GM23338 (cell line): ENCODE results near the gene MAPK11. TPM values are rescaled to one million over a fixed set of nuclear protein-coding genes. Genes with fewer than 3 reads are reported as not detected.

Source experiments
- ATAC-seq: fragments of 200-7000 bp; cut with Tn5 transposase; 3 replicates; pipeline ENCODE4 v1.9.1; 2020
- DNase-seq: peaks from one replicate; pipeline ENCODE4 v3.0.0-alpha.2; 2015; ENCODE audit warnings: low spot score
- H2AFZ ChIP-seq: fragments of 200-600 bp; sonication (generic); 2 replicates; pipeline ENCODE4 v1.8.0; 2016; ENCODE audit warnings: antibody characterized with exemption, mild to moderate bottlenecking, moderate library complexity
- H3F3A ChIP-seq: fragments of 200-600 bp; sonication (generic); replicated peaks from 2 replicates; pipeline ENCODE4 v1.8.0; 2017; ENCODE audit warnings: antibody characterized with exemption, mixed run types, low read depth
- H3K27ac ChIP-seq: fragments of 200-600 bp; sonication (generic); 2 replicates; pipeline ENCODE4 v1.6.1; 2016; ENCODE audit warnings: low read depth
- H3K27me3 ChIP-seq: fragments of 200-600 bp; sonication (generic); 2 replicates; pipeline ENCODE4 v1.8.0; 2016; ENCODE audit warnings: mild to moderate bottlenecking, mixed run types, moderate library complexity; ENCODE audit not compliant: insufficient read depth
- H3K36me3 ChIP-seq: fragments of 200-600 bp; sonication (generic); 2 replicates; pipeline ENCODE4 v1.8.0; 2016; ENCODE audit warnings: mild to moderate bottlenecking; ENCODE audit not compliant: insufficient read depth
- H3K4me1 ChIP-seq: fragments of 200-600 bp; sonication (generic); 2 replicates; pipeline ENCODE4 v1.8.0; 2016; ENCODE audit warnings: mild to moderate bottlenecking, moderate library complexity; ENCODE audit not compliant: insufficient read depth
- H3K4me2 ChIP-seq: fragments of 200-600 bp; sonication (generic); 2 replicates; pipeline ENCODE4 v1.7.1; 2017; ENCODE audit warnings: mixed run types
- H3K4me3 ChIP-seq: fragments of 200-600 bp; sonication (generic); 2 replicates; pipeline ENCODE4 v1.6.1; 2016; ENCODE audit warnings: mixed run types
- H3K79me2 ChIP-seq: fragments of 200-600 bp; sonication (generic); replicated peaks from 2 replicates; pipeline ENCODE4 v1.8.0; 2017; ENCODE audit warnings: mild to moderate bottlenecking; ENCODE audit not compliant: insufficient read depth
- H3K9me2 ChIP-seq: fragments of 200-600 bp; sonication (generic); 2 replicates; pipeline ENCODE4 v1.8.0; 2017; ENCODE audit not compliant: insufficient read depth
- H4K20me1 ChIP-seq: fragments of 200-600 bp; sonication (generic); replicated peaks from 2 replicates; pipeline ENCODE4 v1.8.0; 2017; ENCODE audit warnings: mild to moderate bottlenecking; ENCODE audit not compliant: insufficient read depth
- H3K27ac Mint-ChIP-seq: 2 replicates; pipeline ENCODE4 v1.8.0; 2020; ENCODE audit warnings: inconsistent platforms, mild to moderate bottlenecking, moderate library complexity, mixed read lengths
- H3K27me3 Mint-ChIP-seq: 3 replicates; pipeline ENCODE4 v1.8.0; 2022; ENCODE audit warnings: low read depth, mild to moderate bottlenecking, moderate library complexity, mixed read lengths, inconsistent platforms; ENCODE audit not compliant: insufficient read depth, poor library complexity
- H3K36me3 Mint-ChIP-seq: 3 replicates; pipeline ENCODE4 v1.8.0; 2021; ENCODE audit warnings: low read depth, mild to moderate bottlenecking, inconsistent platforms, moderate library complexity, mixed read lengths
- H3K4me1 Mint-ChIP-seq: 3 replicates; pipeline ENCODE4 v1.8.0; 2020; ENCODE audit warnings: mild to moderate bottlenecking, inconsistent platforms, mixed read lengths
- H3K4me3 Mint-ChIP-seq: 3 replicates; pipeline ENCODE4 v1.8.0; 2021; ENCODE audit warnings: moderate library complexity, mild to moderate bottlenecking, inconsistent platforms, mixed read lengths
- H3K9me3 Mint-ChIP-seq: 3 replicates; pipeline ENCODE4 v1.8.0; 2020; ENCODE audit warnings: moderate library complexity, mild to moderate bottlenecking, inconsistent platforms, mixed read lengths
- CTCF ChIP-seq, 2 experiments: fragments of 200-600 bp in 1 of 2; sonication (generic) in 1 of 2; conservative IDR thresholded peaks; 2 replicates each; pipeline versions ENCODE4 v1.5.1 to v1.6.1; 2016 to 2017; ENCODE audit warnings: antibody characterized with exemption in 2 of 2, low read depth in 2 of 2, mild to moderate bottlenecking in 2 of 2, moderate library complexity in 1 of 2
- EZH2 ChIP-seq: fragments of 200-600 bp; sonication (generic); IDR thresholded peaks from one replicate; pipeline ENCODE4 v1.8.0; 2017; ENCODE audit warnings: antibody characterized with exemption, mild to moderate bottlenecking, low read depth; ENCODE audit not compliant: unreplicated experiment
- EZH2phosphoT487 ChIP-seq: fragments of 200-600 bp; sonication (generic); IDR thresholded peaks from one replicate; pipeline ENCODE4 v1.8.1; 2018; ENCODE audit warnings: antibody characterized with exemption; ENCODE audit not compliant: unreplicated experiment
- JUNB ChIP-seq: IDR thresholded peaks from one replicate; pipeline ENCODE4 v1.6.1; 2016; ENCODE audit warnings: antibody characterized with exemption; ENCODE audit not compliant: unreplicated experiment
- NANOG ChIP-seq: IDR thresholded peaks from 2 replicates; pipeline ENCODE4 v1.6.1; 2016; ENCODE audit warnings: antibody characterized with exemption, borderline replicate concordance
- POLR2AphosphoS5 ChIP-seq: IDR thresholded peaks from 2 replicates; pipeline ENCODE4 v1.6.1; 2016; ENCODE audit warnings: antibody characterized with exemption, low read depth
- ZNF114 ChIP-seq: fragments of 250-450 bp; sonication (Bioruptor Pico); IDR thresholded peaks from 2 replicates; pipeline ENCODE4 v1.5.0; 2020; ENCODE audit warnings: mild to moderate bottlenecking, moderate library complexity
- polyA plus RNA-seq: library from polyadenylated mRNA; unstranded; fragments of >200 nt; fragmentation: Nextera tagmentation; extraction: Ambion mirVana; gene quantifications from 2 replicates; pipeline ENCODE4 v1.2.1, GENCODE V29; 2016
- total RNA-seq: library from RNA; depleted of rRNA; stranded (reverse); fragments of >200 nt; shearing (Covaris generic); gene quantifications from 2 replicates; pipeline ENCODE4 v1.2.3, GENCODE V29; 2014
- TF ChIP-seq, protein P1 (sequence below): fragments of 250-450 bp; sonication (Bioruptor Pico); IDR thresholded peaks from 2 replicates; pipeline ENCODE4 v1.5.0; 2020; ENCODE audit warnings: mild to moderate bottlenecking, moderate library complexity
- TF ChIP-seq, protein P2 (sequence below): IDR thresholded peaks from 2 replicates; pipeline ENCODE4 v1.6.1; 2016; ENCODE audit warnings: antibody characterized with exemption

Gene MAPK11
- total and polyA plus RNA-seq, 2 experiments from 2014 or later = 0.34 to 1.9 TPM

DNA sequence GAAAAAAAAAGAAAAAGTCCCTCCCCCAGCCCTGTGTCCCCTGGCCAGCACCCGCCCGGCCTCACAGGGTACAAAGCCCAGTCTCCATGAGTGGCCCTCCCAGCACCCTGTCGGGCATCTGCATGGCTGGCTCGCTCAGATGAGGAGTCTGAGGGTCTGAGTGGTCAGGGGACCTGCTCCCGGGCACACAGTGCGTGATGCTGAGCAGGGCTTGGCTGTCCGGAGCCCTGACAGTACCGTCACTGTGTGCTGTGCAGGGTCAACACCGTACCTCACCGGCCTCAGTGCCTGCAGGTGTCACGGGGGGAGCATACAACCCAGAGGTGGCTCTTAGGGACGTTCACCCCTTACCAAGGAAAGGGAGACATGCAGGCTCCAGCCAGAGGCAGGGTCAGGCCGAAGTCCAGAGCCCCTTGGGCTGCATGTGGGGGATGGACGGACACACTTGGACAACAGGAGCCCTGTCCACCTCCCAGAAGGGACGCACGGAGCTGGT is 40.8 kb upstream of the MAPK11 start (continued):
- TF ChIP-seq, protein P1, sequence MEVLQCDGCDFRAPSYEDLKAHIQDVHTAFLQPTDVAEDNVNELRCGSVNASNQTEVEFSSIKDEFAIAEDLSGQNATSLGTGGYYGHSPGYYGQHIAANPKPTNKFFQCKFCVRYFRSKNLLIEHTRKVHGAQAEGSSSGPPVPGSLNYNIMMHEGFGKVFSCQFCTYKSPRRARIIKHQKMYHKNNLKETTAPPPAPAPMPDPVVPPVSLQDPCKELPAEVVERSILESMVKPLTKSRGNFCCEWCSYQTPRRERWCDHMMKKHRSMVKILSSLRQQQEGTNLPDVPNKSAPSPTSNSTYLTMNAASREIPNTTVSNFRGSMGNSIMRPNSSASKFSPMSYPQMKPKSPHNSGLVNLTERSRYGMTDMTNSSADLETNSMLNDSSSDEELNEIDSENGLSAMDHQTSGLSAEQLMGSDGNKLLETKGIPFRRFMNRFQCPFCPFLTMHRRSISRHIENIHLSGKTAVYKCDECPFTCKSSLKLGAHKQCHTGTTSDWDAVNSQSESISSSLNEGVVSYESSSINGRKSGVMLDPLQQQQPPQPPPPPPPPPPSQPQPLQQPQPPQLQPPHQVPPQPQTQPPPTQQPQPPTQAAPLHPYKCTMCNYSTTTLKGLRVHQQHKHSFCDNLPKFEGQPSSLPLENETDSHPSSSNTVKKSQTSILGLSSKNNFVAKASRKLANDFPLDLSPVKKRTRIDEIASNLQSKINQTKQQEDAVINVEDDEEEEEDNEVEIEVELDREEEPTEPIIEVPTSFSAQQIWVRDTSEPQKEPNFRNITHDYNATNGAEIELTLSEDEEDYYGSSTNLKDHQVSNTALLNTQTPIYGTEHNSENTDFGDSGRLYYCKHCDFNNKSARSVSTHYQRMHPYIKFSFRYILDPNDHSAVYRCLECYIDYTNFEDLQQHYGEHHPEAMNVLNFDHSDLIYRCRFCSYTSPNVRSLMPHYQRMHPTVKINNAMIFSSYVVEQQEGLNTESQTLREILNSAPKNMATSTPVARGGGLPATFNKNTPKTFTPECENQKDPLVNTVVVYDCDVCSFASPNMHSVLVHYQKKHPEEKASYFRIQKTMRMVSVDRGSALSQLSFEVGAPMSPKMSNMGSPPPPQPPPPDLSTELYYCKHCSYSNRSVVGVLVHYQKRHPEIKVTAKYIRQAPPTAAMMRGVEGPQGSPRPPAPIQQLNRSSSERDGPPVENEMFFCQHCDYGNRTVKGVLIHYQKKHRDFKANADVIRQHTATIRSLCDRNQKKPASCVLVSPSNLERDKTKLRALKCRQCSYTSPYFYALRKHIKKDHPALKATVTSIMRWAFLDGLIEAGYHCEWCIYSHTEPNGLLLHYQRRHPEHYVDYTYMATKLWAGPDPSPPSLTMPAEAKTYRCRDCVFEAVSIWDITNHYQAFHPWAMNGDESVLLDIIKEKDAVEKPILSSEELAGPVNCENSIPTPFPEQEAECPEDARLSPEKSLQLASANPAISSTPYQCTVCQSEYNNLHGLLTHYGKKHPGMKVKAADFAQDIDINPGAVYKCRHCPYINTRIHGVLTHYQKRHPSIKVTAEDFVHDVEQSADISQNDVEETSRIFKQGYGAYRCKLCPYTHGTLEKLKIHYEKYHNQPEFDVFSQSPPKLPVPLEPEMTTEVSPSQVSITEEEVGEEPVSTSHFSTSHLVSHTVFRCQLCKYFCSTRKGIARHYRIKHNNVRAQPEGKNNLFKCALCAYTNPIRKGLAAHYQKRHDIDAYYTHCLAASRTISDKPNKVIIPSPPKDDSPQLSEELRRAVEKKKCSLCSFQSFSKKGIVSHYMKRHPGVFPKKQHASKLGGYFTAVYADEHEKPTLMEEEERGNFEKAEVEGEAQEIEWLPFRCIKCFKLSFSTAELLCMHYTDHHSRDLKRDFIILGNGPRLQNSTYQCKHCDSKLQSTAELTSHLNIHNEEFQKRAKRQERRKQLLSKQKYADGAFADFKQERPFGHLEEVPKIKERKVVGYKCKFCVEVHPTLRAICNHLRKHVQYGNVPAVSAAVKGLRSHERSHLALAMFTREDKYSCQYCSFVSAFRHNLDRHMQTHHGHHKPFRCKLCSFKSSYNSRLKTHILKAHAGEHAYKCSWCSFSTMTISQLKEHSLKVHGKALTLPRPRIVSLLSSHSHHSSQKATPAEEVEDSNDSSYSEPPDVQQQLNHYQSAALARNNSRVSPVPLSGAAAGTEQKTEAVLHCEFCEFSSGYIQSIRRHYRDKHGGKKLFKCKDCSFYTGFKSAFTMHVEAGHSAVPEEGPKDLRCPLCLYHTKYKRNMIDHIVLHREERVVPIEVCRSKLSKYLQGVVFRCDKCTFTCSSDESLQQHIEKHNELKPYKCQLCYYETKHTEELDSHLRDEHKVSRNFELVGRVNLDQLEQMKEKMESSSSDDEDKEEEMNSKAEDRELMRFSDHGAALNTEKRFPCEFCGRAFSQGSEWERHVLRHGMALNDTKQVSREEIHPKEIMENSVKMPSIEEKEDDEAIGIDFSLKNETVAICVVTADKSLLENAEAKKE (CRISPR knock-in tag) = no peak
- TF ChIP-seq ZNF114 (CRISPR knock-in tag) = no peak
- no peak for TF ChIP-seq JUNB
- TF ChIP-seq, protein P2, sequence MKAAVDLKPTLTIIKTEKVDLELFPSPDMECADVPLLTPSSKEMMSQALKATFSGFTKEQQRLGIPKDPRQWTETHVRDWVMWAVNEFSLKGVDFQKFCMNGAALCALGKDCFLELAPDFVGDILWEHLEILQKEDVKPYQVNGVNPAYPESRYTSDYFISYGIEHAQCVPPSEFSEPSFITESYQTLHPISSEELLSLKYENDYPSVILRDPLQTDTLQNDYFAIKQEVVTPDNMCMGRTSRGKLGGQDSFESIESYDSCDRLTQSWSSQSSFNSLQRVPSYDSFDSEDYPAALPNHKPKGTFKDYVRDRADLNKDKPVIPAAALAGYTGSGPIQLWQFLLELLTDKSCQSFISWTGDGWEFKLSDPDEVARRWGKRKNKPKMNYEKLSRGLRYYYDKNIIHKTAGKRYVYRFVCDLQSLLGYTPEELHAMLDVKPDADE = no peak
- TF ChIP-seq POLR2AphosphoS5 = no peak
- no peak for TF ChIP-seq EZH2phosphoT487
- no peak for TF ChIP-seq NANOG

DNA sequence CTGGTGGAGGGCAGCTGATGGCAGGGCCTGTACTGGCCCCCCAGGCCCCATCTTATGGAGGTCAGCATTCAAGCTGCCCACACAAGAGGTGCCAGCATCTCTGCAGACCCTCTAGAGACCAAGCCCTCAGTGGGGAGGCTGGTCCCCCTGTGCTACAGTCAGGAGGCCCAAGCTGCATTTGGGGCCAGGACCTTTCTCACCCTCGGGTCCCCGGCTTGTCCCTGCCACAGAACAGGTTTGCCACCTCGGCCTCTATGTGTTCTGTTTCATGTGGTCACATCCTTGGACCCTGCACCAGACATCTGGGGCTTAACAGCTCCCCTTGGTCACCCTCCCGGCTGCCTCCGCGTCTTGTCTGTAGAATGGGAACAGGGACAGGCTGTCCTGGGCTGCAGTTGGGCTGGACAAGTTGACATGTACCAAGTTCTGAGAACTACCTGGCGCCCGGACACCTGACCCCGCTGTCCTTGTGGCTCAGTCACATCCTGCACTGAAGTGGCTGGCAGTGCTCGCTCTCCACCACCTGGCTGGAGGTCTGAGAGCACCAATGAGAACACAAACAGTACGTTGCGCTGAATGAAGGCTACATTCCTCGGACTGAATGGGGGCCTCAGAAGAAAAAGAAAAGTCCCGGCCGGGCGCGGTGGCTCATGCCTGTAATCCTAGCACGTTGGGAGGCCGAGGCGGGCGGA is 40.0 kb upstream of the MAPK11 start:
- ATAC-seq (no peak), DNase-seq (peak; percentile 27)
- no peak overlapping the region for H2AFZ ChIP-seq
- H3K4me1 Mint-ChIP-seq = peaks cover 19% of the 10 kb centered on the region
- peaks cover 14% of the 10 kb centered on the region; the same call in 1 of the 2 replicates for H3K4me1 ChIP-seq
- H3F3A ChIP-seq = 0 out of 2 replicates have a peak, but pooled peaks cover 6% of the 10 kb centered on the region
- no peaks in the 10 kb centered on the region for H3K36me3 ChIP-seq
- H3K27me3 ChIP-seq = peaks cover 11% of the 10 kb centered on the region
- H3K9me2 ChIP-seq = no peaks in the 10 kb centered on the region
- no peak overlapping the region for H3K27ac Mint-ChIP-seq
- H3K36me3 Mint-ChIP-seq = no peaks in the 10 kb centered on the region
- no peaks in the 10 kb centered on the region for H3K9me3 Mint-ChIP-seq
- no peak overlapping the region for H3K4me3 ChIP-seq
- H3K4me2 ChIP-seq = no peak overlapping the region
- no peak overlapping the region for H3K4me3 Mint-ChIP-seq
- H4K20me1 ChIP-seq = peaks cover 5% of the 10 kb centered on the region
- H3K27me3 Mint-ChIP-seq = peaks cover 20% of the 10 kb centered on the region
- H3K79me2 ChIP-seq = no peaks in the 10 kb centered on the region
- H3K27ac ChIP-seq = no peak overlapping the region
- TF ChIP-seq EZH2 (no peak), CTCF (conservative IDR thresholded peaks at IDR 0.05; ENCODE audit: low read depth in 2 of 2) (no peak)
